Prostate gland (tissue), 2 donors: ENCODE results near the gene ZNF324. TPM values are rescaled to one million over a fixed set of nuclear protein-coding genes. Genes with fewer than 3 reads are reported as not detected.

Source experiments
- DNase-seq: peaks from one replicate; pipeline ENCODE4 v3.0.0-alpha.2; 2019; ENCODE audit warnings: low spot score
- H3K27ac ChIP-seq, 2 donors: fragments of 200-600 bp; sonication (generic); 2 replicates each; pipeline ENCODE4 v1.5.1; 2017 to 2019
- H3K27me3 ChIP-seq: fragments of 200-600 bp; sonication (generic); replicated peaks from 2 replicates; pipeline ENCODE4 v1.5.1; 2019; ENCODE audit not compliant: insufficient read depth
- H3K36me3 ChIP-seq, 2 donors: fragments of 200-600 bp; sonication (generic); 1 replicate in 1 of 2; 2 replicates in 1 of 2; pipeline versions ENCODE4 v1.5.1 to v1.8.1; 2017 to 2019
- H3K4me1 ChIP-seq: fragments of 200-600 bp; sonication (generic); replicated peaks from 2 replicates; pipeline ENCODE4 v1.5.1; 2019
- H3K4me3 ChIP-seq, 2 donors: fragments of 200-600 bp; sonication (generic); 2 replicates each; pipeline ENCODE4 v1.5.1; 2017 to 2019
- H3K9me3 ChIP-seq: fragments of 200-600 bp; sonication (generic); 2 replicates; pipeline ENCODE4 v1.5.1; 2017
- CTCF ChIP-seq, 4 experiments: fragments of 200-600 bp in 2 of 4; fragments of 450-650 bp in 2 of 4; sonication (generic) in 2 of 4; IDR thresholded peaks; 1 replicate in 3 of 4; 2 replicates in 1 of 4; pipeline ENCODE4 v1.5.1; 2016 to 2019; ENCODE audit warnings: antibody characterized with exemption in 4 of 4, mild to moderate bottlenecking in 2 of 4, moderate library complexity in 2 of 4
- POLR2A ChIP-seq: fragments of 450-650 bp; IDR thresholded peaks from one replicate; pipeline ENCODE4 v1.6.1; 2016; ENCODE audit warnings: antibody characterized with exemption, mild to moderate bottlenecking
- POLR2AphosphoS5 ChIP-seq: sonication (generic); formaldehyde crosslinking; IDR thresholded peaks from one replicate; pipeline ENCODE4 v1.6.1; 2017; ENCODE audit warnings: antibody characterized with exemption
- WGBS: methylation state at CpG from one replicate; pipeline ENCODE4 v1.1.5; 2018; 5-methylcytosine and 5-hydroxymethylcytosine counted together
- intact Hi-C: fragments of 100-400 bp; cut with DNase I; formaldehyde crosslinking; loops from one replicate; pipeline ENCODE4 v1.14.2; 2022
- small RNA-seq, 2 donors: library from RNA; depleted of rRNA; stranded (forward); fragments of <200 nt; gene quantifications; one replicate each; pipeline ENCODE3, GENCODE V24; 2016
- total RNA-seq, 2 donors: library from RNA; depleted of rRNA; stranded (reverse); fragments of >200 nt; gene quantifications; one replicate each; pipeline ENCODE4 v1.1.0, GENCODE V29; 2016

Gene ZNF324
- total RNA-seq, 2 donors from 2014 or later, result 22.9 to 27.1 TPM

- no peaks in the 10 kb centered on the region for H3K27me3 ChIP-seq
- peak; percentile 44 for TF ChIP-seq POLR2A
- peak; percentile 96 for TF ChIP-seq POLR2AphosphoS5
- peak; percentile 71 to 92 (median 82) for TF ChIP-seq CTCF (IDR thresholded peaks at IDR 0.05)
- intact Hi-C loops, result loop anchor here (1.0 kb wide), 1 partner anchor 25 kb away; the partner anchor contains the start of gene TRIM28
- under 1% methylated on average over 74 of the region's 87 CpGs for WGBS
- peak within 1 kb of the TSS; percentile 94 to 97 for H3K27ac ChIP-seq
- H3K9me3 ChIP-seq, result no peaks in the 10 kb centered on the region
- H3K4me1 ChIP-seq, result peaks cover 10% of the 10 kb centered on the region
- DNase-seq, result peak; percentile 89
- H3K36me3 ChIP-seq, result peaks cover 0 to 15% of the 10 kb centered on the region in 2 donors
- peak within 1 kb of the TSS; percentile 82 for H3K4me3 ChIP-seq
Observed at GRCh38 chr19:58519355-58520256, 52.7 kb downstream of the ZNF324 start, which contains the start of gene ZBTB45. ZBTB45 (minus strand) TSS chr19:58519810; CDS start chr19:58517673, 2,137 bp downstream.

DNA sequence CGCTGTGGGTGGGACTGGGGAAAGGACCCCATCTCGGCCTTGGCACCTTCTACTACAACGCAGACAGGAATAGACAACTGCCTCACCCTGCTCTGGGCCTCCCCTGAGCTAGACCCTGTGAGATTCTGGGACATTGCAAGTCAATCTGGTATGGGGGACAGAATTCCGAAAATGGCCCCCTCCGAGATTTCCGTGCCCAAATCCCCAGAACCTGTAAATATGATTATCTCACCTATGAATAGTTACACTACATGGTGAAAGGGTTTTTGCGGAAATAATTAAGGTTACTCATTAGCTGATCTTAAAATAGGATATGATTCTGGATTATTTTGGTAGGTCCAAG is 53.3 kb downstream of the ZNF324 start:
- Histone ChIP-seq H3K27ac (peak overlapping the region; percentile 94 to 97), H3K4me1 (peaks cover 10% of the 10 kb centered on the region), H3K4me3 (peak overlapping the region; percentile 82), H3K9me3 (no peaks in the 10 kb centered on the region), H3K36me3 (peaks cover 0 to 15% of the 10 kb centered on the region in 2 donors), H3K27me3 (no peaks in the 10 kb centered on the region)
- 10% methylated on average over 7 of the region's 7 CpGs for WGBS
- no peak for DNase-seq
- intact Hi-C loops, result no loop called here
- no peak for TF ChIP-seq POLR2A
- no peak for TF ChIP-seq CTCF (IDR thresholded peaks at IDR 0.05)
- TF ChIP-seq POLR2AphosphoS5, result no peak

DNA sequence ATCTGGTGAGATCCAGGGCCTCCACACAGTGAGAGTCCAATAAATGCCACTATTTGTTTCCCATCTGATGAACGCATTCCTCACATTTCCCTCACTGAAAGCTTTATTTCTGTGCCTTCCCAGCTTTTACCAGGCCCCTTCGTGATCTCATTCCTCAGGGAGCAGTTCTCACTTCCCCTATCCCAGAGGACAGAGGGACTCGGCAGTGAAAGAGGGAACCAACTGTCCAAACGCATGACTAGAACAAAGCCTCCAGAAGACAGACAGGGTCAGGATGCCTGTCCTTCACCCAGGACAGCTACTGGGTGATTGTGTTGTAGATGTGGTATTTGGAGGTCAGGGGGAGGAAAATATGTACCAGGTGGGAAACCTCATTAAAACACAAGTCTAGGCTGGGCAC is 54.8 kb downstream of the ZNF324 start:
- intact Hi-C loops, result no loop called here
- Histone ChIP-seq H3K27ac (no peak overlapping the region), H3K4me1 (peaks cover 10% of the 10 kb centered on the region), H3K9me3 (no peaks in the 10 kb centered on the region), H3K36me3 (peaks cover 0 to 8% of the 10 kb centered on the region in 2 donors), H3K27me3 (no peaks in the 10 kb centered on the region), H3K4me3 (no peak overlapping the region)
- no peak for DNase-seq
- 59% methylated on average over 4 of the region's 4 CpGs for WGBS
- TF ChIP-seq POLR2AphosphoS5, result no peak
- TF ChIP-seq POLR2A, result no peak
- TF ChIP-seq CTCF (IDR thresholded peaks at IDR 0.05), result no peak

- H3K36me3 ChIP-seq, result no peaks in the 10 kb centered on the region
- no peak for DNase-seq
- TF ChIP-seq CTCF (IDR thresholded peaks at IDR 0.05) (no peak), POLR2A (no peak), POLR2AphosphoS5 (no peak)
- intact Hi-C loops, result no loop called here
- H3K4me3 ChIP-seq, result no peak overlapping the region
- peaks cover 10% of the 10 kb centered on the region for H3K4me1 ChIP-seq
- H3K27me3 ChIP-seq, result no peaks in the 10 kb centered on the region
- no peaks in the 10 kb centered on the region for H3K9me3 ChIP-seq
- 99% methylated on average over 3 of the region's 3 CpGs for WGBS
- no peak overlapping the region for H3K27ac ChIP-seq
Observed at GRCh38 chr19:58522709-58523108, 55.8 kb downstream of the ZNF324 start.

Small RNA genes lying within 50 kb of the gene (small RNA-seq; reads per million reads assigned to genes)
- gene RN7SL693P (0 reads per million in 2 donors), gene RNU6-1337P (0 reads per million in 2 donors)

Other genes with a start within 250 kb of the ZNF324 start
- gene ZNF544, start 238.2 kb upstream of the ZNF324 start, total RNA-seq, result 10 to 100 TPM; 56.9 to 87.4 TPM
- 1 to 10 TPM; 6.1 to 9.3 TPM for gene ZNF8, start 188.1 kb upstream of the ZNF324 start, total RNA-seq
- gene ERVK3-1, start 161.7 kb upstream of the ZNF324 start, total RNA-seq, result 10 to 100 TPM; 40.1 to 54.5 TPM
- gene ZSCAN22, start 140.1 kb upstream of the ZNF324 start, total RNA-seq, result 1 to 10 TPM; 2.7 to 4.1 TPM
- gene A1BG, start 113.6 kb upstream of the ZNF324 start, total RNA-seq, result 10 to 100 TPM in 1 of 2 donors, 1 to 10 TPM in 1; 5.6 to 25.6 TPM
- gene ZNF497, start 104.3 kb upstream of the ZNF324 start, total RNA-seq, result 10 to 100 TPM in 1 of 2 donors, 1 to 10 TPM in 1; 6.6 to 11.0 TPM
- gene ZNF837, start 86.0 kb upstream of the ZNF324 start, total RNA-seq, result 10 to 100 TPM; 12.2 to 15.7 TPM
- 1,000 to 10,000 TPM; 1,184 to 2,289 TPM for gene RPS5, start 79.8 kb upstream of the ZNF324 start, total RNA-seq
- 1 to 10 TPM in 1 of 2 donors, under 1 TPM in 1; 0.62 to 7.0 TPM for gene RNF225, start 71.4 kb upstream of the ZNF324 start, total RNA-seq
- 10 to 100 TPM; 10.8 to 19.4 TPM for gene ZNF584, start 58.4 kb upstream of the ZNF324 start, total RNA-seq
- gene ZNF132, start 26.9 kb upstream of the ZNF324 start, total RNA-seq, result 10 to 100 TPM in 1 of 2 donors, 1 to 10 TPM in 1; 8.1 to 12.2 TPM
- 10 to 100 TPM; 10.8 to 16.4 TPM for gene ZNF324B, start 15.5 kb upstream of the ZNF324 start, total RNA-seq
- 10 to 100 TPM; 37.8 to 38.0 TPM for gene ZNF446, start 9.3 kb downstream of the ZNF324 start, total RNA-seq
- 10 to 100 TPM in 1 of 2 donors, 1 to 10 TPM in 1; 6.6 to 20.7 TPM for gene SLC27A5, start 44.9 kb downstream of the ZNF324 start, total RNA-seq
- 10 to 100 TPM; 22.0 to 24.0 TPM for gene ZBTB45, start 52.7 kb downstream of the ZNF324 start, total RNA-seq
- 100 to 1,000 TPM; 237 to 374 TPM for gene TRIM28, start 77.0 kb downstream of the ZNF324 start, total RNA-seq
- 100 to 1,000 TPM; 102 to 126 TPM for gene CHMP2A, start 88.0 kb downstream of the ZNF324 start, total RNA-seq
- 10 to 100 TPM; 27.7 to 44.2 TPM for gene UBE2M, start 91.5 kb downstream of the ZNF324 start, total RNA-seq
- gene MZF1, start 106.3 kb downstream of the ZNF324 start, total RNA-seq, result 10 to 100 TPM; 47.5 to 67.3 TPM